GM12878 (cell line): Measurements from ENCODE around the gene MCOLN2. TPM values are rescaled to one million over a fixed set of nuclear protein-coding genes. Genes with fewer than 3 reads are reported as not detected.

ENCODE experiments used
- ATAC-seq: fragments of 200-7000 bp; cut with Tn5 transposase; 3 replicates; pipeline ENCODE4 v1.9.1; 2020; ENCODE audit warnings: mild to moderate bottlenecking, moderate library complexity
- BruUV-seq: library from RNA; stranded (reverse); fragments of 400-500 nt; replicated peaks from 2 replicates; lab custom pipeline; 2021; lab: Mats Ljungman, UMichigan
- CTCF ChIA-PET: fragments of 300-600 bp; sonication (Branson Sonifier 250); formaldehyde crosslinking; extraction: SDS; loops from one replicate; lab custom pipeline; 2021; ENCODE audit warnings: inconsistent platforms; lab: Yijun Ruan, JAX
- POLR2A ChIA-PET: fragments of 350-600 bp; formaldehyde crosslinking; extraction: SDS; loops from one replicate; lab custom pipeline; 2021; ENCODE audit warnings: inconsistent platforms; lab: Charles Lee
- RAD21 ChIA-PET: fragments of 300-600 bp; sonication (Branson Sonifier 250); formaldehyde crosslinking; loops from one replicate; lab custom pipeline; 2023; ENCODE audit warnings: antibody characterized with exemption; ENCODE audit not compliant: unreplicated experiment; lab: Charles Lee
- SMC1A ChIA-PET: fragments of 300-600 bp; sonication (Branson Sonifier 250); formaldehyde crosslinking; loops from one replicate; lab custom pipeline; 2023; ENCODE audit not compliant: unreplicated experiment, uncharacterized antibody; lab: Charles Lee
- DNase-seq: peaks from one replicate; pipeline ENCODE4 v3.0.0-alpha.2; 2011; ENCODE audit warnings: low read depth, low spot score
- FAIRE-seq: peaks from 3 replicates; lab custom pipeline; 2011; peaks lifted over from hg19 to GRCh38; lab: Jason Lieb, UNC
- H2AFZ ChIP-seq: 2 replicates; pipeline ENCODE4 v1.6.0; 2011; ENCODE audit warnings: low read depth, low read length, control low read depth; ENCODE audit not compliant: control insufficient read depth
- H3K27ac ChIP-seq: 2 replicates; pipeline ENCODE4 v1.5.1; 2011; ENCODE audit warnings: control low read depth; ENCODE audit not compliant: control insufficient read depth, insufficient read depth
- H3K27me3 ChIP-seq, 2 experiments: replicated peaks in 1 of 2; 2 replicates each; pipeline versions ENCODE4 v1.6.0 to v1.6.1; 2011; ENCODE audit warnings: low read length in 1 of 2; ENCODE audit not compliant: control insufficient read depth in 2 of 2, insufficient read depth in 2 of 2
- H3K36me3 ChIP-seq, 2 experiments: 2 replicates each; pipeline ENCODE4 v1.5.1; 2011; ENCODE audit warnings: low read length in 1 of 2; ENCODE audit not compliant: control insufficient read depth in 2 of 2, insufficient read depth in 2 of 2
- H3K4me1 ChIP-seq: 2 replicates; pipeline ENCODE4 v1.6.1; 2011; ENCODE audit warnings: mild to moderate bottlenecking, low read length, moderate library complexity, mixed read lengths; ENCODE audit not compliant: control insufficient read depth, insufficient read depth
- H3K4me2 ChIP-seq: 2 replicates; pipeline ENCODE4 v1.6.0; 2011; ENCODE audit warnings: control low read depth; ENCODE audit not compliant: control insufficient read depth, insufficient read depth
- H3K4me3 ChIP-seq: fragments of 200-600 bp; sonication (generic); 2 replicates; pipeline ENCODE4 v1.5.1; 2016
- H3K79me2 ChIP-seq: 2 replicates; pipeline ENCODE4 v1.6.0; 2011; ENCODE audit warnings: low read length; ENCODE audit not compliant: control insufficient read depth, insufficient read depth
- H3K9ac ChIP-seq: 2 replicates; pipeline ENCODE4 v1.8.0; 2011; ENCODE audit warnings: low read length, control low read depth, mixed read lengths; ENCODE audit not compliant: control insufficient read depth, insufficient read depth
- H3K9me3 ChIP-seq: replicated peaks from 3 replicates; pipeline ENCODE4 v1.5.1; 2011; ENCODE audit warnings: mild to moderate bottlenecking, low read length; ENCODE audit not compliant: control insufficient read depth, insufficient read depth
- H4K20me1 ChIP-seq: 2 replicates; pipeline ENCODE4 v1.6.0; 2011; ENCODE audit not compliant: control insufficient read depth, insufficient read depth
- NBN ChIP-seq: fragments of 450-650 bp; IDR thresholded peaks from 2 replicates; pipeline ENCODE4 v1.6.1; 2016
- POLR2A ChIP-seq: IDR thresholded peaks from 2 replicates; pipeline ENCODE4 v1.6.1; 2011; ENCODE audit warnings: low read depth, mild to moderate bottlenecking, low read length
- WGBS: methylation state at CpG from one replicate; pipeline ENCODE4 v1.1.6; 2016; ENCODE audit warnings: low lambda C conversion rate; ENCODE audit not compliant: insufficient replicate concordance, insufficient coverage; ENCODE audit errors: missing lambda C conversion rate; 5-methylcytosine and 5-hydroxymethylcytosine counted together
- in situ Hi-C: fragments of 300-500 bp; cut with MboI; formaldehyde crosslinking; loops from 9 replicates; pipeline ENCODE4 v1.14.3; 2018; ENCODE audit warnings: mixed read lengths
- intact Hi-C: fragments of 100-400 bp; cut with micrococcal nuclease; formaldehyde crosslinking; loops from one replicate; pipeline ENCODE4 v1.14.2; 2022; ENCODE audit not compliant: unreplicated experiment
- polyA plus RNA-seq, 11 experiments: library from polyadenylated mRNA; depleted of rRNA in 4 of 11; unstranded in 6 of 11; stranded (reverse) in 5 of 11; fragments of >200 nt; fragmentation: Nextera tagmentation in 4 of 11; fragmentation: Illumina TruSeq in 1 of 11; extraction: Ambion mirVana in 4 of 11; extraction: Trizol in 1 of 11; gene quantifications; 1 replicate in 1 of 11; 2 replicates in 10 of 11; pipeline versions ENCODE4 v1.2.1 to v1.2.3, GENCODE V29; 2011 to 2016; ENCODE audit warnings: inconsistent platforms in 2 of 11, missing spikeins in 2 of 11, low read depth in 1 of 11
- total RNA-seq, 4 experiments: library from RNA; depleted of rRNA in 3 of 4; stranded (reverse); fragments of >200 nt in 3 of 4; fragmentation: Illumina TruSeq in 1 of 4; extraction: Trizol in 1 of 4; gene quantifications; 2 replicates each; pipeline versions ENCODE4 v1.2.1 to v1.2.3, GENCODE V29; 2013 to 2021
- TF ChIP-seq, protein P1 (sequence below): fragments of 450-650 bp; IDR thresholded peaks from 2 replicates; pipeline ENCODE4 v1.6.1; 2014; ENCODE audit warnings: mild to moderate bottlenecking

Gene MCOLN2
- total and polyA plus RNA-seq, 10 of the 15 experiments (the other 5 are each of a cell fraction or from before 2014, with no cell fraction given), result 25.9 to 233 (median 109) TPM

GRCh38 chr1:84947536-84948410, 49.1 kb downstream of the MCOLN2 start:
- Histone ChIP-seq H4K20me1 (no peaks in the 10 kb centered on the region), H3K27ac (peak overlapping the region; percentile 29; the same call in 1 of the 2 replicates), H3K36me3 (peaks cover 13 to 16% of the 10 kb centered on the region in 2 experiments; a peak in 3 of 4 replicates), H3K4me3 (no peak overlapping the region), H3K27me3 (no peaks in the 10 kb centered on the region), H3K79me2 (peaks cover 11% of the 10 kb centered on the region), H3K9ac (no peak overlapping the region), H2AFZ (no peak overlapping the region), H3K4me1 (peaks cover 20% of the 10 kb centered on the region), H3K9me3 (peaks cover 2% of the 10 kb centered on the region; the same call in 2 of the 3 replicates), H3K4me2 (no peak overlapping the region)
- no peak for FAIRE-seq
- intact Hi-C loops (loop anchor here (2.0 kb wide), 1 partner anchor 13 kb away; no protein-coding TSS in a partner anchor), in situ Hi-C loops (loop anchor here (5.0 kb wide), 2 partner anchors 80 to 310 kb away; partner anchors contain the start of gene C1orf52)
- ChIA-PET CTCF (interaction anchor here (0.7 to 12.2 kb wide), 8 partner anchors 10 to 309 kb away, joined by 3 to 319 read pairs (median 4); partner anchors contain the start of gene C1orf52), POLR2A (interaction anchor here (1.0 to 1.8 kb wide), 3 partner anchors 11 to 311 kb away, joined by 3 to 12 read pairs (median 5); partner anchors contain the start of gene C1orf52), SMC1A (interaction anchor here (0.9 to 9.6 kb wide), 13 partner anchors 11 to 307 kb away, joined by 3 to 214 read pairs (median 4); partner anchors contain the start of gene MCOLN2), RAD21 (interaction anchor here (0.8 to 9.1 kb wide), 9 partner anchors 11 to 312 kb away, joined by 3 to 209 read pairs (median 3); partner anchors contain the start of genes C1orf52 and MCOLN2)
- WGBS, result 75% methylated on average over 5 of the region's 5 CpGs
- ATAC-seq, result no peak
- no peak for DNase-seq
- TF ChIP-seq POLR2A (peak; percentile 39; the same call in 1 of the 2 replicates), NBN (no peak)
- TF ChIP-seq, protein P1, sequence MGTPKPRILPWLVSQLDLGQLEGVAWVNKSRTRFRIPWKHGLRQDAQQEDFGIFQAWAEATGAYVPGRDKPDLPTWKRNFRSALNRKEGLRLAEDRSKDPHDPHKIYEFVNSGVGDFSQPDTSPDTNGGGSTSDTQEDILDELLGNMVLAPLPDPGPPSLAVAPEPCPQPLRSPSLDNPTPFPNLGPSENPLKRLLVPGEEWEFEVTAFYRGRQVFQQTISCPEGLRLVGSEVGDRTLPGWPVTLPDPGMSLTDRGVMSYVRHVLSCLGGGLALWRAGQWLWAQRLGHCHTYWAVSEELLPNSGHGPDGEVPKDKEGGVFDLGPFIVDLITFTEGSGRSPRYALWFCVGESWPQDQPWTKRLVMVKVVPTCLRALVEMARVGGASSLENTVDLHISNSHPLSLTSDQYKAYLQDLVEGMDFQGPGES, result no peak
- no TSS peak for BruUV-seq
